HG03280 (cell line): ENCODE measurements around the gene LSM2.

Source experiments
- ATAC-seq: cut with Tn5 transposase; IDR thresholded peaks from one replicate; pipeline ENCODE4 v1.9.1; 2021; ENCODE audit warnings: mild to moderate bottlenecking, moderate library complexity; ENCODE audit not compliant: unreplicated experiment

The LSM2 gene

DNA sequence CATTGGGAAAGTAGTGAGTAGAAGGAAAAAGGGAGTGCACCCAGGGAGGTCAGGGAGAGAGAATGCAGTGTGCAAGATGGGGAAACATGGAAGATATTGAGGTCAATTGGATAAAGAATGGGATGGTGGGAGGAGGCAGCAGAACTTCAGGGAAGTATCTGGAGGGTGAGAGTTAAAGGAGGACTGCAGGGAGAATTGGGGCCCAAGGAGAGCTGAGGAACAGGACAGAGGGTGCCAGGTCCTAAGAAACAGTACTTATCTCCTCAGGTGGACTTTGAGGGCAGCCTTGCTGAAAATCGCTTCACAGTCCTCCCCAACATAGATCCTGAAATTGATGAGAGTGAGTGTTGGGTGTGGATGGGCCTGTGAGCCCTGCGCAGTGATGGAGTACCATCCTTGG lies 48.5 kb downstream of the LSM2 start:
- ATAC-seq = no peak

DNA sequence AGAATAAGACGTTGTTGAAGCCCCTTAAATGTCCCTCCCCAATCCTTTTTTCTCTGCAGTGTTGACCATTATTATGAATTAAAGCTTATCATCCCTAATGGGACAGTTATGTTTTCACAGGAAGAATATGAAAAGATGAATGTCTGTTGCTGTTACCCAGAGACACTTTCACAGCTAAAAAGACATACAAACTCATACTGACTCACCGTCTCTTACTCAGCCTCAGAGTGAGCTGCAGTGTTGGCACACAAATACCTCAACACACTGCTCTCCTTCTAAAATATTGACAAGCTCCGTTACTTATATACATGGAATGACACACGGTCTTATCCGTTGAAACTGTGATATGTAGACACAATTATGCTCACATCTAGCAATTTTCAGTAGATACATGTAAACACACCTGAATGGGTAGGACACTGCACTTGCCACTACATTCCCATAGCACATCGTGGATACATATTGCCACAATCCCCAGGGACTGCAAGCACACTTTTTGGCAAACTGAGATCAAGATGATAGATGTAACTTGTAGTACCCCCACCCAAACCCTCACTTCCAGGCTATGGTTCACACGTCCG lies 53.9 kb downstream of the LSM2 start:
- no peak for ATAC-seq

DNA sequence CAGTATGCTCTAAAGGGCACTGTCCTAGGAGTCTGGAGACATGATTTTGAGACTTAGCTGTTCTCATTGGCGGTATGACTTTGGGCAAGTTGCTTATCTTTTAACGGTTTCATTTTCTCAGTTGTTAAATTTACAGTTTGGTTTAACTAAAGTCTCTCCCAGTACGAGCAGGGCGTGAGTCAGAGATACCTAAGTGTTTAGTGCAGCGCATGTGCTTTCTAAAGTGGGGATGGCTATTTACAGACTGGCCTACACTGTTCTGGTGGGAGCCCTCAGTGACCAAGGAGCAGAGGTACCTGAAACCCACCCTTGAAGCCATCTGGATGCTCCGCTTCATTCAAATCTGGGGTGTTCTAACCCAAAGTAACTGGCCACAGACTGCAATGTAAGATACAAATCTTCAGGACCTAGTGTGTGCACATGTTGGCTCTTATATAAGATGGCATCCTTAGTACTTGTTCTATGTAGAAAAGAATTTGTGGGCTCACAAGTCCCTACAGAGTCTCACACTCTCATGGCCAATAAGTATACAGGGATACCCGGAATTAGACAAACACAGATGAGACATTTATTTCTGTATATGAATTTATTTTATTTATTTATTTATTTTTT lies 56.2 kb downstream of the LSM2 start:
- ATAC-seq = no peak

DNA sequence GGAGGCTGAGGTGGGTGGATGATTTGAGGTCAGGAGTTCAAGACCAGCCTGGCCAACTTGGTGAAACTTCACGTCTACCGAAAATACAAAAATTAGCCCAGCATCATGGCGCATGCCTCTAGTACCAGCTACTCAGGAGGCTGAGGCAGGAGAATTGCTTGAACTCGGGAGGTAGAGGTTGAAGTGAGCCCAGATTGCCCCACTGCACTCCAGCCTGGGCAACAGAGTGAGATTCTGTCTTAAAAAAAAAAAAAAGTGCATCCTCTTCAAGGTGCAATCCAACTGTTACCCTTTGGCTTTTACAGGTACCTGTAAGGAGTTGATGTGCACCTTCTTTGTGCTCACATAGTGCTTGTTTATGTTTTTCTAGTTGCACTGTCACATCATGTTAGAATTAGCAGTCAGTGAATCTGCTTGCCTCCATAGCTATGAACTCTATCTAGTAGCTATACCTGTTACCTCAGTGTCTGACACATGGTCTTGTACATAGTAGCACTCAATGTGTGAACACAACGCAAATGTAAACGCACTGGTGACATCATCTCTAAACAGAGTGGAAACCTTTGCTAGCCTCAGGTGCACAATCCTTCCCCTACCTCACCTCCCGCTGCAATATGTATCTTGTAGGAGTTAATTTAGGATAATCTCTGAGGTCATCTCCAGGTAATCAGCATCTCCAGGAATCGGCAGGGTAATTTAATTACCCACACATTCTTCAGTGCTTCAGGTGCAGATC lies 57.3 kb downstream of the LSM2 start:
- no peak for ATAC-seq
